HG02588 (cell line): ENCODE measurements around the gene ABHD15.
A peak's percentile ranks its signal among the peaks of the same experiment; 100 is the strongest.

Source experiments
- ATAC-seq: cut with Tn5 transposase; IDR thresholded peaks from one replicate; pipeline ENCODE4 v1.9.1; 2021; ENCODE audit warnings: mild to moderate bottlenecking, moderate library complexity; ENCODE audit not compliant: unreplicated experiment

The ABHD15 gene

GRCh38 chr17:29583324-29584248, 16.7 kb upstream of the ABHD15 start:
- ATAC-seq: no peak

- ATAC-seq: no peak
These were observed 15.9 kb upstream of the ABHD15 start for GRCh38 chr17:29582772-29583171.

- no peak for ATAC-seq
These were observed 15.5 kb upstream of the ABHD15 start for GRCh38 chr17:29582254-29582765.

GRCh38 chr17:29581583-29582253, 14.9 kb upstream of the ABHD15 start:
- no peak for ATAC-seq

- peak; percentile 78 for ATAC-seq
These were observed 13.3 kb upstream of the ABHD15 start for GRCh38 chr17:29579866-29580771.

GRCh38 chr17:29578626-29579485, 12.0 kb upstream of the ABHD15 start:
- no peak for ATAC-seq

GRCh38 chr17:29577385-29578211, 10.8 kb upstream of the ABHD15 start:
- no peak for ATAC-seq

- no peak for ATAC-seq
These were observed 10.1 kb upstream of the ABHD15 start for GRCh38 chr17:29577001-29577370.

- ATAC-seq: no peak
These were observed 9.6 kb upstream of the ABHD15 start for GRCh38 chr17:29576214-29577000.

GRCh38 chr17:29575511-29576213, 8.8 kb upstream of the ABHD15 start:
- ATAC-seq: no peak

- no peak for ATAC-seq
These were observed 8.1 kb upstream of the ABHD15 start for GRCh38 chr17:29574732-29575510.

- no peak for ATAC-seq
These were observed 7.3 kb upstream of the ABHD15 start for GRCh38 chr17:29573871-29574731.

- ATAC-seq: no peak
These were observed 6.7 kb upstream of the ABHD15 start for GRCh38 chr17:29573558-29573869.

GRCh38 chr17:29572691-29573557, 6.1 kb upstream of the ABHD15 start:
- ATAC-seq: no peak
